Fibroblast of lung (primary cell): ENCODE data around the gene LOXHD1.

ENCODE experiments used
- CTCF ChIP-seq, 2 donors: IDR thresholded peaks in 1 of 2; conservative IDR thresholded peaks in 1 of 2; 1 replicate in 1 of 2; 2 replicates in 1 of 2; pipeline ENCODE4 v1.5.1; 2011 to 2012; ENCODE audit warnings: low read length in 2 of 2, control low read depth in 1 of 2, inconsistent platforms in 1 of 2, low read depth in 1 of 2, mild to moderate bottlenecking in 1 of 2
- EZH2 ChIP-seq: IDR thresholded peaks from 2 replicates; pipeline ENCODE4 v1.5.1; 2012; ENCODE audit warnings: low read length, control low read depth, mild to moderate bottlenecking; ENCODE audit errors: missing control alignments

- TF ChIP-seq CTCF (conservative IDR thresholded peaks at IDR 0.05 in 1 of 2, IDR thresholded peaks at IDR 0.05 in 1 of 2; ENCODE audit: low read depth in 1 of 2, low read length in 2 of 2): no peak
- TF ChIP-seq EZH2: no peak
Measured at GRCh38 chr18:46542545-46542944, 114.5 kb downstream of the LOXHD1 start.
